Panc1 (cell line): ENCODE results near the gene WWOX. TPM values are rescaled to one million over a fixed set of nuclear protein-coding genes. Genes with fewer than 3 reads are reported as not detected.

Experiments used
- ATAC-seq: fragments of 200-7000 bp; cut with Tn5 transposase; 2 replicates; pipeline ENCODE4 v1.9.1; 2020; ENCODE audit warnings: mild to moderate bottlenecking, moderate library complexity
- BruUV-seq: library from RNA; stranded (reverse); fragments of 400-500 nt; replicated peaks from 2 replicates; lab custom pipeline; 2021; lab: Mats Ljungman, UMichigan
- CTCF ChIA-PET: fragments of 300-600 bp; sonication (Branson Sonifier 250); formaldehyde crosslinking; loops from one replicate; lab custom pipeline; 2022; ENCODE audit warnings: antibody characterized with exemption; lab: Charles Lee
- POLR2A ChIA-PET: fragments of 300-600 bp; sonication (Branson Sonifier 250); formaldehyde crosslinking; loops from one replicate; lab custom pipeline; 2022; ENCODE audit warnings: antibody characterized with exemption; lab: Charles Lee
- DNase-seq: peaks from one replicate; pipeline ENCODE4 v3.0.0-alpha.2; 2010; ENCODE audit warnings: low read depth, low spot score
- H3K27ac ChIP-seq: 2 replicates; pipeline ENCODE4 v1.5.1; 2011; ENCODE audit warnings: mild to moderate bottlenecking, low read length, inconsistent platforms
- H3K27me3 ChIP-seq: fragments of 200-500 bp; sonication (Bioruptor generic); 2 replicates; pipeline ENCODE4 v1.6.0; 2014; ENCODE audit warnings: low read length, inconsistent platforms; ENCODE audit not compliant: control insufficient read depth, insufficient read depth
- H3K36me3 ChIP-seq: fragments of 200-500 bp; sonication (Bioruptor generic); 2 replicates; pipeline ENCODE4 v1.5.1; 2014; ENCODE audit warnings: inconsistent platforms, mild to moderate bottlenecking, low read length, moderate library complexity; ENCODE audit not compliant: control insufficient read depth, insufficient read depth
- H3K4me1 ChIP-seq: 2 replicates; pipeline ENCODE4 v1.5.1; 2011; ENCODE audit warnings: inconsistent platforms, mild to moderate bottlenecking, low read length, moderate library complexity; ENCODE audit not compliant: control insufficient read depth, insufficient read depth
- H3K4me3 ChIP-seq, 2 experiments: 2 replicates each; pipeline ENCODE4 v1.5.1; 2011 to 2012; ENCODE audit warnings: low read depth in 2 of 2, low read length in 2 of 2, mild to moderate bottlenecking in 2 of 2, inconsistent platforms in 1 of 2, moderate library complexity in 1 of 2
- H3K9me3 ChIP-seq: fragments of 200-500 bp; sonication (Bioruptor generic); 2 replicates; pipeline ENCODE4 v1.5.1; 2014; ENCODE audit warnings: low read depth, mild to moderate bottlenecking, inconsistent platforms, low read length, moderate library complexity; ENCODE audit not compliant: control insufficient read depth, insufficient read depth
- CTCF ChIP-seq: fragments of 450-650 bp; IDR thresholded peaks from 2 replicates; pipeline ENCODE4 v1.5.1; 2017; ENCODE audit warnings: mild to moderate bottlenecking
- POLR2AphosphoS5 ChIP-seq: IDR thresholded peaks from 2 replicates; pipeline ENCODE4 v1.6.1; 2012; ENCODE audit warnings: mild to moderate bottlenecking, low read depth, low read length, moderate library complexity
- SIN3A ChIP-seq: IDR thresholded peaks from 2 replicates; pipeline ENCODE4 v1.6.1; 2012; ENCODE audit warnings: low read depth, mild to moderate bottlenecking, low read length, moderate library complexity, borderline replicate concordance; ENCODE audit not compliant: insufficient read depth
- TCF7L2 ChIP-seq: IDR thresholded peaks from 2 replicates; pipeline ENCODE4 v1.6.1; 2011; ENCODE audit warnings: mild to moderate bottlenecking, low read depth, low read length, inconsistent platforms
- in situ Hi-C: cut with HindIII; loops from 2 replicates; pipeline ENCODE4 v1.10.0; 2016; ENCODE audit warnings: low sequenced_read_pairs, low pct_unique_long_range_greater_than_20kb
- intact Hi-C: fragments of 100-400 bp; cut with micrococcal nuclease; formaldehyde crosslinking; loops from one replicate; pipeline ENCODE4 v1.10.0; 2022; ENCODE audit not compliant: unreplicated experiment
- total RNA-seq: library from RNA; stranded (reverse); gene quantifications from one replicate; pipeline ENCODE4 v1.2.1, GENCODE V29; 2021; ENCODE audit not compliant: unreplicated experiment
- TF ChIP-seq, protein P1 (sequence below), 2 experiments: IDR thresholded peaks; 2 replicates each; pipeline ENCODE4 v1.6.1; 2011 to 2012; ENCODE audit warnings: low read depth in 2 of 2, control low read depth in 1 of 2, low read length in 1 of 2, mild to moderate bottlenecking in 1 of 2, moderate library complexity in 1 of 2; ENCODE audit not compliant: insufficient read depth in 1 of 2

Gene WWOX
- total RNA-seq, 1 experiment from 2014 or later: 12.5 TPM

DNA sequence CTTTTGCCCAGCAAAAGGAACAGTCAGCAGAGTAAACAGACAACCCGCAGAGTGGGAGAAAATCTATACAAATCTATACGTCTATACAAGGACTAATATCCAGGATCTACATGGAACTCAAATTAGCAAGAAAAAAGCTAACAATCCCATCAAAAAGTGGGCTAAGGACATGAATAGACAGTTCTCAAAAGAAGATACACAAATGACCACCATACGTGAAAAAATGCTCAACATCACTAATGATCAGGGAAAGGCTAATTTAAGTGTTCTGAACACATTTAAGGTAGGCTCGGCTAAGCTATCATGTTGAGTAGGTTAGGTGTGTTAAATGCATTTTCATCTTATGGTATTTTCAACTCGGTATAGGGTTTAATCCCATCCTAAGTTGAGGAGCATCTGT is 598.0 kb downstream of the WWOX start:
- no peak for TF ChIP-seq POLR2AphosphoS5

GRCh38 chr16:78703936-78704335 is 604.5 kb downstream of the WWOX start:
- no peak for TF ChIP-seq CTCF
- TF ChIP-seq TCF7L2: no peak
- TF ChIP-seq, protein P1, sequence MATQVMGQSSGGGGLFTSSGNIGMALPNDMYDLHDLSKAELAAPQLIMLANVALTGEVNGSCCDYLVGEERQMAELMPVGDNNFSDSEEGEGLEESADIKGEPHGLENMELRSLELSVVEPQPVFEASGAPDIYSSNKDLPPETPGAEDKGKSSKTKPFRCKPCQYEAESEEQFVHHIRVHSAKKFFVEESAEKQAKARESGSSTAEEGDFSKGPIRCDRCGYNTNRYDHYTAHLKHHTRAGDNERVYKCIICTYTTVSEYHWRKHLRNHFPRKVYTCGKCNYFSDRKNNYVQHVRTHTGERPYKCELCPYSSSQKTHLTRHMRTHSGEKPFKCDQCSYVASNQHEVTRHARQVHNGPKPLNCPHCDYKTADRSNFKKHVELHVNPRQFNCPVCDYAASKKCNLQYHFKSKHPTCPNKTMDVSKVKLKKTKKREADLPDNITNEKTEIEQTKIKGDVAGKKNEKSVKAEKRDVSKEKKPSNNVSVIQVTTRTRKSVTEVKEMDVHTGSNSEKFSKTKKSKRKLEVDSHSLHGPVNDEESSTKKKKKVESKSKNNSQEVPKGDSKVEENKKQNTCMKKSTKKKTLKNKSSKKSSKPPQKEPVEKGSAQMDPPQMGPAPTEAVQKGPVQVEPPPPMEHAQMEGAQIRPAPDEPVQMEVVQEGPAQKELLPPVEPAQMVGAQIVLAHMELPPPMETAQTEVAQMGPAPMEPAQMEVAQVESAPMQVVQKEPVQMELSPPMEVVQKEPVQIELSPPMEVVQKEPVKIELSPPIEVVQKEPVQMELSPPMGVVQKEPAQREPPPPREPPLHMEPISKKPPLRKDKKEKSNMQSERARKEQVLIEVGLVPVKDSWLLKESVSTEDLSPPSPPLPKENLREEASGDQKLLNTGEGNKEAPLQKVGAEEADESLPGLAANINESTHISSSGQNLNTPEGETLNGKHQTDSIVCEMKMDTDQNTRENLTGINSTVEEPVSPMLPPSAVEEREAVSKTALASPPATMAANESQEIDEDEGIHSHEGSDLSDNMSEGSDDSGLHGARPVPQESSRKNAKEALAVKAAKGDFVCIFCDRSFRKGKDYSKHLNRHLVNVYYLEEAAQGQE (IDR thresholded peaks at IDR 0.05; ENCODE audit: insufficient read depth in 1 of 2, low read depth in 2 of 2, low read length in 1 of 2): no peak
- no peak for TF ChIP-seq SIN3A
- no peak for TF ChIP-seq POLR2AphosphoS5
- H3K9me3 ChIP-seq: no peaks in the 10 kb centered on the region
- CTCF ChIA-PET: no interaction called here
- H3K27ac ChIP-seq: no peak overlapping the region
- in situ Hi-C loops (no loop called here), intact Hi-C loops (no loop called here)
- H3K4me1 ChIP-seq: no peaks in the 10 kb centered on the region
- H3K4me3 ChIP-seq: no peak overlapping the region
- POLR2A ChIA-PET: no interaction called here
- H3K36me3 ChIP-seq: no peaks in the 10 kb centered on the region
- DNase-seq (no peak), ATAC-seq (no peak)
- BruUV-seq: no TSS peak
- H3K27me3 ChIP-seq: no peaks in the 10 kb centered on the region

More for the DNA sequence above, 598.0 kb downstream of the WWOX start:
- CTCF ChIA-PET: no interaction called here
- Histone ChIP-seq H3K4me3 (no peak overlapping the region), H3K27ac (no peak overlapping the region), H3K27me3 (no peaks in the 10 kb centered on the region), H3K4me1 (no peaks in the 10 kb centered on the region), H3K36me3 (no peaks in the 10 kb centered on the region), H3K9me3 (no peaks in the 10 kb centered on the region)
- in situ Hi-C loops: no loop called here
- POLR2A ChIA-PET: no interaction called here
- DNase-seq: no peak
- intact Hi-C loops: no loop called here
- no TSS peak for BruUV-seq
- ATAC-seq: no peak

DNA sequence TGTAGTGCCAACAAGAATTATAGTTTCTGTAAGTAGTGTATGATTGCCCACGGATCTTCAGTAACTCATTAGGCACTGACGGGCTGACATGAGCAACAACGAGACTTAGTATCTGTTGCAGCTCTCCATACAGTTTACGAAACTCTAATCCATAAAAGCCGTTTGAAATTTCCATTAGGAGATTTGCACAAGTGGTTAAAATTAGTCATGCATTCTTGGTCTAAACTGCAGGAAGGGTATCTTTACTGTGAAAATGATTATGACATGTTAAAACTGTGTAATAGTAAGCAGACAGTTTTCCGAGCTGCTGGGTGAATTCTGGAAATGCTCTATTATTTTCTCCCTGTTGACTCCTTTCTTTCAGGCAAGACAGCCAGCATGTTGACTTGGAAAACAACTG is 605.0 kb downstream of the WWOX start:
- no TSS peak for BruUV-seq
- no peaks in the 10 kb centered on the region for H3K9me3 ChIP-seq
- H3K27me3 ChIP-seq: no peaks in the 10 kb centered on the region
- no peaks in the 10 kb centered on the region for H3K36me3 ChIP-seq
- CTCF ChIA-PET: no interaction called here
- no peaks in the 10 kb centered on the region for H3K4me1 ChIP-seq
- no peak for DNase-seq
- H3K27ac ChIP-seq: no peak overlapping the region
- intact Hi-C loops: no loop called here
- no peak overlapping the region for H3K4me3 ChIP-seq
- ATAC-seq: no peak
- no peak for TF ChIP-seq POLR2AphosphoS5
- TF ChIP-seq TCF7L2: no peak
- TF ChIP-seq, protein P1 (IDR thresholded peaks at IDR 0.05; ENCODE audit: insufficient read depth in 1 of 2, low read depth in 2 of 2, low read length in 1 of 2): no peak
- no peak for TF ChIP-seq SIN3A
- no peak for TF ChIP-seq CTCF
- POLR2A ChIA-PET: no interaction called here
- in situ Hi-C loops: no loop called here
